GM19463 (cell line): ENCODE measurements around the gene PTPRU.

Source experiments
- ATAC-seq: cut with Tn5 transposase; IDR thresholded peaks from one replicate; pipeline ENCODE4 v1.9.1; 2021; ENCODE audit warnings: mild to moderate bottlenecking, moderate library complexity; ENCODE audit not compliant: unreplicated experiment

Gene PTPRU

GRCh38 chr1:29330089-29330488 lies 93.8 kb downstream of the PTPRU start:
- no peak for ATAC-seq

- no peak for ATAC-seq
Measured at GRCh38 chr1:29330856-29331255, 94.5 kb downstream of the PTPRU start.

GRCh38 chr1:29331309-29331708 lies 95.0 kb downstream of the PTPRU start:
- no peak for ATAC-seq

GRCh38 chr1:29331729-29332128 lies 95.4 kb downstream of the PTPRU start:
- ATAC-seq: no peak

- no peak for ATAC-seq
Measured at GRCh38 chr1:29332204-29332603, 95.9 kb downstream of the PTPRU start.

GRCh38 chr1:29333008-29333407 lies 96.7 kb downstream of the PTPRU start:
- no peak for ATAC-seq

GRCh38 chr1:29335573-29335972 lies 99.3 kb downstream of the PTPRU start:
- ATAC-seq: no peak

GRCh38 chr1:29338908-29339575 lies 102.7 kb downstream of the PTPRU start:
- no peak for ATAC-seq

GRCh38 chr1:29341936-29342335 lies 105.6 kb downstream of the PTPRU start:
- no peak for ATAC-seq

GRCh38 chr1:29342351-29342750 lies 106.0 kb downstream of the PTPRU start:
- ATAC-seq: no peak

- no peak for ATAC-seq
Measured at GRCh38 chr1:29342983-29343382, 106.7 kb downstream of the PTPRU start.

GRCh38 chr1:29343476-29343875 lies 107.2 kb downstream of the PTPRU start:
- no peak for ATAC-seq

GRCh38 chr1:29343908-29344307 lies 107.6 kb downstream of the PTPRU start:
- no peak for ATAC-seq

- no peak for ATAC-seq
Measured at GRCh38 chr1:29344336-29344735, 108.0 kb downstream of the PTPRU start.

GRCh38 chr1:29346576-29346975 lies 110.3 kb downstream of the PTPRU start:
- ATAC-seq: no peak

- no peak for ATAC-seq
Measured at GRCh38 chr1:29349871-29350491, 113.7 kb downstream of the PTPRU start.

- ATAC-seq: no peak
Measured at GRCh38 chr1:29352719-29353420, 116.5 kb downstream of the PTPRU start.

GRCh38 chr1:29354511-29355098 lies 118.3 kb downstream of the PTPRU start:
- no peak for ATAC-seq

- no peak for ATAC-seq
Measured at GRCh38 chr1:29355375-29355774, 119.1 kb downstream of the PTPRU start.

GRCh38 chr1:29356663-29357062 lies 120.3 kb downstream of the PTPRU start:
- no peak for ATAC-seq

GRCh38 chr1:29357452-29357851 lies 121.1 kb downstream of the PTPRU start:
- ATAC-seq: no peak

GRCh38 chr1:29358183-29358582 lies 121.9 kb downstream of the PTPRU start:
- ATAC-seq: no peak
